Prostate gland (tissue), 2 donors: Measurements from ENCODE around the gene PAX2.

Experiments used
- CTCF ChIP-seq, 4 experiments: fragments of 200-600 bp in 2 of 4; fragments of 450-650 bp in 2 of 4; sonication (generic) in 2 of 4; IDR thresholded peaks; 1 replicate in 3 of 4; 2 replicates in 1 of 4; pipeline ENCODE4 v1.5.1; 2016 to 2019; ENCODE audit warnings: antibody characterized with exemption in 4 of 4, mild to moderate bottlenecking in 2 of 4, moderate library complexity in 2 of 4
- POLR2A ChIP-seq: fragments of 450-650 bp; IDR thresholded peaks from one replicate; pipeline ENCODE4 v1.6.1; 2016; ENCODE audit warnings: antibody characterized with exemption, mild to moderate bottlenecking
- POLR2AphosphoS5 ChIP-seq: sonication (generic); formaldehyde crosslinking; IDR thresholded peaks from one replicate; pipeline ENCODE4 v1.6.1; 2017; ENCODE audit warnings: antibody characterized with exemption

- no peak for TF ChIP-seq CTCF (IDR thresholded peaks at IDR 0.05)
- TF ChIP-seq POLR2AphosphoS5: no peak
- no peak for TF ChIP-seq POLR2A
Measured at GRCh38 chr10:100707261-100707848, 38.0 kb upstream of the PAX2 start.
